GM20000 (cell line): ENCODE measurements around the gene STXBP1.

Experiments used
- DNase-seq: peaks from one replicate; pipeline ENCODE4 v3.0.0; 2012; ENCODE audit warnings: low spot score
- CTCF ChIP-seq: IDR thresholded peaks from 2 replicates; pipeline ENCODE4 v1.5.1; 2012; ENCODE audit warnings: mild to moderate bottlenecking, control low read depth; ENCODE audit errors: extremely low read depth, missing control alignments

STXBP1 gene

DNA sequence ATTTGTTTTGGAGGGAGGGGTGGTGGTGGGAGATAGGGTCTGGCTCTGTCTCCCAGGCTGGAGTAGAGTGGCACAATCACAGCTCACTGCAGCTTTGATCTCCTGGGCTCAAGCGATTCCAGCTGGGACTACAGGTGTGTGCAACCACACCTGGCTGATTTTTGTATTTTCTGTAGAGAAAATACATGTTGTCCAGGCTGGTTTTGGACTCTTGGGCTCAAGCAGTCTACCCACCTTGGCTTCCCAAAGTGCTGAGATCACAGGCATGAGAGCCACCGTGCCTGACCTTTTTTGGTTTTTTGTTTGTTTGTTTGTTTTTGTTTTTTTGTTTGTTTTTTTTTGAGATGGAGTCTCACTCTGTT is 15.4 kb downstream of the STXBP1 start:
- no peak for DNase-seq
- no peak for TF ChIP-seq CTCF

DNA sequence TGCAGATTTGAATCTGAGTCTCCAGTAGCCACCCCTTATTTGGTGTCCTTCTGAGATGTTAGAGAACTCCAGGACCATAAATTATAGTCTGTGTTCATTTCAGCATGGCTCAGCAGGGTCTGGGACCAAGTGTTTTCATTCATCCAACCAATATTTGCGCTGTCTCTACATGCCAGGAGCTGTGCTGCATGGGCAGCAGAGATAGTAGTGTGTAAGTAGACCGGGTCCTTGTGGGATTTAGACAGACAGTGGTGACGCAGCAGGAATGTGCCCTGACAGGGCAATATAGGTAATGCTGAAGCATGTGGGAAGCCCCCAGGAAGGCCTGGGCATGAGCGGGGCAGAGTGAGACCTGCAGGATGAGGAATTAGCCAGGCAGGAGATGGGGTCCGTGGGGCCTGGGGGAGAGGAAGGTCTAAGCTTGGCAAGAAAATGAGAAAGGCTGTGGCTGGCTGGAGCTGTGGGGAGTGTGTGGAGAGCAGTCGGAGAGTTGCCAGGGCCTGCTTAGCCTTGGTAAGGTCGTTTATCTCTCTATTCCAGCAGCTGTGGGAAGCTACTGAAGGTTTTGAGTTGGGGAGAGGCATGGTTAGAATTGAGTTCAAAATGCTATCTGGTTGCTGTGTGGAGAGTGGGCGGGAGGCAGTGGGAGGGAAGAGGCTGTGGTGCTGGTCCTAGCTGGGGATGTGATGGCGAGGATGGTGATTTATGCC is 16.8 kb downstream of the STXBP1 start:
- no peak for TF ChIP-seq CTCF
- no peak for DNase-seq

- DNase-seq: no peak
- TF ChIP-seq CTCF: no peak
These were observed 17.5 kb downstream of the STXBP1 start for GRCh38 chr9:127629468-127630081.

- no peak for TF ChIP-seq CTCF
- DNase-seq: no peak
These were observed 21.3 kb downstream of the STXBP1 start for GRCh38 chr9:127633216-127633862.

- no peak for TF ChIP-seq CTCF
- DNase-seq: no peak
These were observed 21.9 kb downstream of the STXBP1 start for GRCh38 chr9:127634021-127634420.

GRCh38 chr9:127634698-127635097 is 22.6 kb downstream of the STXBP1 start:
- no peak for TF ChIP-seq CTCF
- DNase-seq: no peak

DNA sequence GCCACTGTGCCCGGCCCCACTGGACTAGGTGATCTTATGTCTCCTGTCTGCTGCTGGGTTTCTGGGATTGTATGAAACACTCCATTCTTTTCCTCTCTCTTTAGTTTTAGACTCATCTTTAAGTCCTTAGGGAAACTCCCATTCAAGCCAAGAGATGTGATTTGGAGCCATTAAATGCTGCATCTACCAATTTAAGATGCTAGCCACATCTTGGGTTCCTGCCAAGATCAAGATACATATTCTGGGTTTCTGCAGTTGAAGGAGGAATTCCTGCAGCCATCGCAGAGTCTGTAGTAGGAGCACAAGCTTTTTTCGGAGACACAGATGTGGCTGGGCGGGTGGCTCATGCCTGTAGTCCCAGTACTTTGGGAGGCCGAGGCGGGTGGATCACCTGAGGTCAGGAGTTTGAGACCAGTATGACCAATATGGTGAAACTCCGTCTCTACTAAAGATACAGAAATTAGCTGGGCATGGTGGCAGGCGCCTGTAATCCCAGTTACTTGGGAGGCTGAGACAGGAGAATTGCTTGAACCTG is 23.2 kb downstream of the STXBP1 start:
- no peak for DNase-seq
- no peak for TF ChIP-seq CTCF
